Measurements from ENCODE around the gene CLIC4.
"Not testable (repeated sequence)": the region's sequence is repeated elsewhere in the genome, so short reads cannot be mapped to it uniquely, and the experiment has no call there.

The CLIC4 gene

DNA sequence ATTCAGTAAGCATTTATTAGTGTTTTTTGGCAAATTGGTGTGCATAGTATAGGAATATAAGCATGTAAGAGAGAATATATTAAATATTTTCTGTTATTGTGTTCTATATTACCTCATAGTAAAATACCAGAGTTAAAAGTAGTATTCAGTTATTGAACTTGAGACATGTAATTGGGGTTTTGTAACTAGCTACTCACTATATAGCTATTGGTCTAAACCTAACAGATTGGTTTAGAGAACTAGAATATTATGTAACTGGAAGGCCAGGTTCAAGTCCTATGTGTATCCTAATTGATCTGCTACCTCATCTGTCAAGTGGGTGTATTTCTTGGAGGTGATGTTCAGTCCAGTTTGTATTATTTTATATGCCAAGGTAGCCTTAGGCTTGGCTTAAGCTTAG is 26.3 kb downstream of the CLIC4 start:
- Histone ChIP-seq H3K27me3 (replicated peaks; ENCODE audit: control insufficient read depth, insufficient read depth, low read length) (no peaks in the 10 kb centered on the region), H3K4me3 (replicated peaks; ENCODE audit: low read depth, low read length) (no peak overlapping the region), H3K36me3 (ENCODE audit: control insufficient read depth, insufficient read depth, low read length) (no peaks in the 10 kb centered on the region; the same call in 1 of the 2 replicates)
- TF ChIP-seq, protein P1, sequence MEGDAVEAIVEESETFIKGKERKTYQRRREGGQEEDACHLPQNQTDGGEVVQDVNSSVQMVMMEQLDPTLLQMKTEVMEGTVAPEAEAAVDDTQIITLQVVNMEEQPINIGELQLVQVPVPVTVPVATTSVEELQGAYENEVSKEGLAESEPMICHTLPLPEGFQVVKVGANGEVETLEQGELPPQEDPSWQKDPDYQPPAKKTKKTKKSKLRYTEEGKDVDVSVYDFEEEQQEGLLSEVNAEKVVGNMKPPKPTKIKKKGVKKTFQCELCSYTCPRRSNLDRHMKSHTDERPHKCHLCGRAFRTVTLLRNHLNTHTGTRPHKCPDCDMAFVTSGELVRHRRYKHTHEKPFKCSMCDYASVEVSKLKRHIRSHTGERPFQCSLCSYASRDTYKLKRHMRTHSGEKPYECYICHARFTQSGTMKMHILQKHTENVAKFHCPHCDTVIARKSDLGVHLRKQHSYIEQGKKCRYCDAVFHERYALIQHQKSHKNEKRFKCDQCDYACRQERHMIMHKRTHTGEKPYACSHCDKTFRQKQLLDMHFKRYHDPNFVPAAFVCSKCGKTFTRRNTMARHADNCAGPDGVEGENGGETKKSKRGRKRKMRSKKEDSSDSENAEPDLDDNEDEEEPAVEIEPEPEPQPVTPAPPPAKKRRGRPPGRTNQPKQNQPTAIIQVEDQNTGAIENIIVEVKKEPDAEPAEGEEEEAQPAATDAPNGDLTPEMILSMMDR (IDR thresholded peaks at IDR 0.05; ENCODE audit: insufficient read depth, low read length, poor library complexity, severe bottlenecking) = no peak
- DNase-seq (ENCODE audit: extremely low read depth, insufficient read length) = no peak

DNA sequence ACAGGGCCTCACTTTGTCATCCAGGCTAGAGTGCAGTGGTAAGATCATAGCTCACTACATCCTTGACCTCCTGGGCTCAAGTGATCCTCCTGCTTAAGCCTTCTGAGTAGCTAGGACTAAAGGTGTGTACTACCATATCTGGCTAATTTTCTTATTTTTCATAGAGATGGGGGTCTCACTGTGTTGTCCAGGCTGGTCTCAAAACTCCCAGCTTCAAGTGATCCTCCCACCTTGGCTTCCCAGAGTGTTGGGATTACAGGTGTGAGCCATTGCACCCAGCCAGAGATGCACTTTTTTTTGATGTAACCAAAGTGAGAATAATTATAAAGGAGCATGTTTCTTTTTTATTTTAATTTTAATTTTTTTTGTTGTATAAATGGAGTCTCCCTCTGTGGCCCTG is 28.4 kb downstream of the CLIC4 start:
- TF ChIP-seq, protein P1 (IDR thresholded peaks at IDR 0.05; ENCODE audit: insufficient read depth, low read length, poor library complexity, severe bottlenecking) = no peak

DNA sequence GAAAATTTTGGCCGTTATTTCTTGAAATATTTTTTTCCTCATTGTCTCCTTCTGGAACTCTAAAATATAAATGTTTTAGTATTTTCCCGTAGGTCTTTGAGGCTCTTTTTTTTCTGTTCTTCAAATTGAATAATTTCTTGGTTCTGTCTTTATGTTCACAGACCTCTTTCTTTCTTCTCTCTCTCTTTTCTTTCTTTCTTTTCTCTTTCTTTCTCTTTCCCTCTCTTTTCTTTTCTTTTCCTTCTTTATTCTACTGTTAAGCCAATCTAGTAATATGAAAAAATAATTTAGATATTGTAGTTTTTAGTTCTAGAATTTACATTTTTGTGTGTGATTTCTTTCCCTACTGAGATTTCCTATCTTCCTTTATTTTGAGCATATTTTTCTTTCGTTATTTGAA is 30.1 kb downstream of the CLIC4 start:
- DNase-seq (ENCODE audit: extremely low read depth, insufficient read length) = no peak
- TF ChIP-seq, protein P1 (IDR thresholded peaks at IDR 0.05; ENCODE audit: insufficient read depth, low read length, poor library complexity, severe bottlenecking) = no peak
- no peaks in the 10 kb centered on the region; the same call in 1 of the 2 replicates for H3K36me3 ChIP-seq (ENCODE audit: control insufficient read depth, insufficient read depth, low read length)
- no peak overlapping the region for H3K4me3 ChIP-seq (replicated peaks; ENCODE audit: low read depth, low read length)
- H3K27me3 ChIP-seq (replicated peaks; ENCODE audit: control insufficient read depth, insufficient read depth, low read length) = no peaks in the 10 kb centered on the region

More for the DNA sequence above, 28.4 kb downstream of the CLIC4 start:
- Histone ChIP-seq H3K4me3 (replicated peaks; ENCODE audit: low read depth, low read length) (no peak overlapping the region), H3K36me3 (ENCODE audit: control insufficient read depth, insufficient read depth, low read length) (no peaks in the 10 kb centered on the region; the same call in 1 of the 2 replicates), H3K27me3 (replicated peaks; ENCODE audit: control insufficient read depth, insufficient read depth, low read length) (no peaks in the 10 kb centered on the region)
- DNase-seq (ENCODE audit: extremely low read depth, insufficient read length) = no peak

DNA sequence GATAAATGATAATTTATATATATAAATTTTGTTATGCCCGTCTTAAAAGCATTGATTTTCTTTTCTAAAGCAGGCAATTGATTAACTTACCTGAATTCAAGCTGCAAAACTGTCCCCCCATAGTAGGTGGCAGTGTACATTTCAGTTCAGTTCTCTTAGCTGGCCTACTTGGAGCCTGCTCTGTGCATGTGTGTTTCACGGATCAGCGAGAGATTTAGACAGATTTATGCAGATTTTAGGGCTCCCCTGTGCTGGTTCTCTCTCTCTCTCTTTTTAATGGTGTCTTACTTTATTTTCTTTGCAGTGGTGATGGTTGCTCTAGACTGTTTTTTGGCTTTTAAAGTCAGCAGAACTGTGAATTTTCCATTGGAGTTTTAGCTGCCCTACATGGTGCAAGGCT is 30.7 kb downstream of the CLIC4 start:
- Histone ChIP-seq H3K36me3 (ENCODE audit: control insufficient read depth, insufficient read depth, low read length) (no peaks in the 10 kb centered on the region; the same call in 1 of the 2 replicates), H3K4me3 (replicated peaks; ENCODE audit: low read depth, low read length) (no peak overlapping the region), H3K27me3 (replicated peaks; ENCODE audit: control insufficient read depth, insufficient read depth, low read length) (no peaks in the 10 kb centered on the region)
- TF ChIP-seq, protein P1 (IDR thresholded peaks at IDR 0.05; ENCODE audit: insufficient read depth, low read length, poor library complexity, severe bottlenecking) = no peak
- DNase-seq (ENCODE audit: extremely low read depth, insufficient read length) = no peak

DNA sequence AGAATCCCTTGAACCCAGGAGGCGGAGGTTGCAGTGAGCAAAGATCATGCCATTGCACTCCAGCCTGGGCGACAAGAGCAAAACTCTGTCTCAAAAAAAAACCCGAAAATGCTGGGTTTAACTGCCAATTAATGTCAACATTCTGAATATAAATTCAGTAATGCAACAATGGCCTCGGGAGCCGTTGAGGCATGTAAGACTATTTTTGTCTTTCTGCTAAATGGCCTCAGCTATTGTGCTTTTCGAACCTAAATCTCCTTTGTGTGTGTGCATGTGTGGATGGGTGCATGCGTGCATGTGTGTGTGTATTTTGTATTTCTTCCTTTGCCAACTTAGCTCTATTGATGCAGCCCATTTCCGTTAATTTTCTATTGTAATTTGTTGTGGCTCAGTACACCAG is 31.6 kb downstream of the CLIC4 start:
- no peaks in the 10 kb centered on the region; the same call in 1 of the 2 replicates for H3K36me3 ChIP-seq (ENCODE audit: control insufficient read depth, insufficient read depth, low read length)
- no peak overlapping the region for H3K4me3 ChIP-seq (replicated peaks; ENCODE audit: low read depth, low read length)
- no peaks in the 10 kb centered on the region for H3K27me3 ChIP-seq (replicated peaks; ENCODE audit: control insufficient read depth, insufficient read depth, low read length)
- DNase-seq (ENCODE audit: extremely low read depth, insufficient read length) = no peak
- TF ChIP-seq, protein P1 (IDR thresholded peaks at IDR 0.05; ENCODE audit: insufficient read depth, low read length, poor library complexity, severe bottlenecking) = no peak

DNA sequence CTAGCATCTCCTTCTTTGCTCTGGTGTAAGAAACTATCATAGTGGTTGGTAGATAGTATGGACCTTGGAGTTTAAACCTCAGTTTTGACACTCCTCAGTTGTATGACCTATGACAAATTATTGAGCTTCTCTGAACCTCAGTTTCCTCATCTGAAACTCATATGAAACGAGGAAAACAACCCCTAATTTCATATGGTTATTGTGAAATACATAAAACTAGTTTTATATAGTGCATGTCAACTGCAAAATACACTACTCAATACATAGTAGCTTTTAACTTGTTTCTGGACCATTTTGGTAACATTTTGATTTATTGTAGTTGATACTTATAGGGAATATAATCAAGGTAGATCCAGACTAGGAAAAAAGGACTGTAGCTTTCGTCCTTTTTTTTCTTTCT is 32.9 kb downstream of the CLIC4 start:
- Histone ChIP-seq H3K36me3 (ENCODE audit: control insufficient read depth, insufficient read depth, low read length) (no peaks in the 10 kb centered on the region; the same call in none of the 2 replicates), H3K4me3 (replicated peaks; ENCODE audit: low read depth, low read length) (no peak overlapping the region), H3K27me3 (replicated peaks; ENCODE audit: control insufficient read depth, insufficient read depth, low read length) (no peaks in the 10 kb centered on the region)
- TF ChIP-seq, protein P1 (IDR thresholded peaks at IDR 0.05; ENCODE audit: insufficient read depth, low read length, poor library complexity, severe bottlenecking) = no peak
- no peak for DNase-seq (ENCODE audit: extremely low read depth, insufficient read length)

DNA sequence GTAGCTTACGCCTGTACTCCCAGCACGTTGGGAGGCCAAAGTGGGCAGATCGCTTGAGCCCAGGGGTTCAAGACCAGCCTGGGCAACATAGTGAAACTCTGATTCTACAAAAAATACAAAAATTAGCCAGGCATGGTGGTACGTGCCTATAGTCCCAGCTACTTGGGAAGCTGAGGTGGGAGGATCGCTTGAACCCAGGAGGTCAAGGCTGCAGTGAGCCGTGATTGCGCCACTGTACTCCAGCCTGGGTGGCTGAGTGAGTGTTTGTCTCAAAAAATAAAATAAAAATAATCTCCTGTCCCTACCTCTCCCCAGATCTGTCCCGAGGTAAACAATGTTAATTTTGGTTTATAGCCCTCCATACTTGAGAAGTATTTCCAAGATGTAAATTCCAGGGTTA is 34.0 kb downstream of the CLIC4 start:
- H3K4me3 ChIP-seq (replicated peaks; ENCODE audit: low read depth, low read length); H3K27me3 ChIP-seq (replicated peaks; ENCODE audit: control insufficient read depth, insufficient read depth, low read length); H3K36me3 ChIP-seq (ENCODE audit: control insufficient read depth, insufficient read depth, low read length); DNase-seq (ENCODE audit: extremely low read depth, insufficient read length): not testable (repeated sequence)

Data from GM06990 (cell line).